T follicular helper cell (primary cell): ENCODE measurements around the gene SRGAP1.
"Not testable (repeated sequence)": the region's sequence is repeated elsewhere in the genome, so short reads cannot be mapped to it uniquely, and the experiment has no call there.

Experiments used
- DNase-seq: peaks from one replicate; pipeline ENCODE4 v3.0.0-alpha.2; 2020; ENCODE audit warnings: low read depth

The SRGAP1 gene

DNA sequence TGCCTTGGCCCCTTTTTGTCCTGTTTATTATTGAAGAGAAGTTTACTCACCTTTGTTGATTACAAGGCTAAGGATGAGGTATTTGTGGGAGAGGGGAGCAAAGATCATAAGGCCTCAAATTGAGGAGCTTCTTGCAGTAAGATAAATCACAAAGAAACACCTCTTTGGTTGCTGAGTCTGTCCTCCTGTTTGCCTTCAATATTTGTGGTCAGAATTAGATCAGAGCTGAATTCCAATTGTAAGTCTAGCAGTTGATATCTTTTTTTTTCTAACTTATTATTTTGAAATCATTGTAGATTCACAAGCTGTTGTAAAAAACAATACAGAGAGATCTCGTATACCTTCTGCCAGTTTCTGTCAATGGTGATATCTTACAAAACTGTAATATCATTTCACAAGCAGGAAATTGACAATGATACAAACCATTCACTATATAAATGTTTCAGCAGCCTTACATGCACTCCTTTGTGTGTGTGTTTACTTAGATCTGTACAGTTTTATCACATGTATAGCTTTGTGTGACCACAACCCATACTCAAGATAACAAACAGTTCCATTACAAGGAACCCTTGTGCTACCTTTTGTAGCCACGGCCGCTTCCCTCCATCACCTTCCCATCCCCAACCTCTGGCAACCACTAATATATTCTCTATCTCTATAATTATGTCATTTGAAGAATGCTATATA lies 280.2 kb downstream of the SRGAP1 start:
- no peak for DNase-seq

DNA sequence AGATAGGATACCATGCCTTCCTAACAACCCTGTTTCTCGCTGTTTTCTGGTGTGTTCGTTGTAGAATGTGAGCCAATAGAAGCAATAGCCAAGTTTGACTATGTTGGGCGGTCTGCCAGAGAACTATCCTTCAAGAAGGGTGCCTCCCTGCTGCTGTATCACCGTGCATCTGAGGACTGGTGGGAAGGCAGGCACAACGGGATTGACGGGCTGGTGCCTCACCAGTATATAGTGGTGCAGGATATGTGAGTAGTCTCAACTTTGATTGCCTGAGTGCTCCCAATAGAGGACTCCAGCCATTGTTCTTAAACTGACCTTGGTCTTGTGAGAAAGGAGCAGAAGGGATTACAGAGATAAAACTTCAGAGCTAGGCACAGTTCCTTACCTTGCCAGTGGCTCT lies 281.4 kb downstream of the SRGAP1 start:
- DNase-seq: no peak

DNA sequence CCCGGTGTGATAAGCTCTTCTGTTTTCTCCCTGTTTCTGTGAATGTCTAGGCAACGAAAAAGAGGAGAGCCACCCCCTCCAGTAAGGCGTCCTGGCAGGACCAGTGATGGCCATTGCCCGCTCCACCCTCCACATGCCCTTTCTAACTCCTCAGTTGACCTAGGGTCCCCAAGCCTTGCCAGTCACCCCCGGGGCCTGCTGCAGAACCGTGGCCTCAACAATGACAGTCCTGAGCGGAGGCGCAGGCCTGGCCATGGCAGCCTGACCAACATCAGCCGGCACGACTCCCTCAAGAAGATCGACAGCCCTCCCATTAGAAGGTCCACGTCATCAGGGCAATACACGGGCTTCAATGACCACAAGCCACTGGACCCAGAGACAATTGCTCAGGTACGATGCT lies 283.3 kb downstream of the SRGAP1 start:
- DNase-seq: no peak

DNA sequence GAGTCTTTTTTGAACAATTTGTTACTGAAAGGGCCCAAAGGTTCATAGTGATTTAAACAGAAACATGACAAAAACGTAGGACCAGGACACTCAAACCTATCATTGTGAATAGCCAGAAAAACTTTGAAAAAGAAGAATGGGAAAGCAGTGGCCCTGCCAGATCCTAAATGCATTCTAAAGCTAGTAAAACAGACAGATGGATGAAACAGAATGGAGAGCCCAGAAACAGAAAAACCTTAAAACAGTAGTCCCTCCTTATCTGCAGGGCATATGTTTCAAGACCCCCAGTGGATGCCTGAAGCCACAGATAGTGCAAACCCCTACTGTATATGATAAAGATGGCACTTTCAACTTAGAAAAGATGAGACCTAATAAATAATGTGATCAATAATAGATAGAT lies 283.9 kb downstream of the SRGAP1 start:
- no peak for DNase-seq

DNA sequence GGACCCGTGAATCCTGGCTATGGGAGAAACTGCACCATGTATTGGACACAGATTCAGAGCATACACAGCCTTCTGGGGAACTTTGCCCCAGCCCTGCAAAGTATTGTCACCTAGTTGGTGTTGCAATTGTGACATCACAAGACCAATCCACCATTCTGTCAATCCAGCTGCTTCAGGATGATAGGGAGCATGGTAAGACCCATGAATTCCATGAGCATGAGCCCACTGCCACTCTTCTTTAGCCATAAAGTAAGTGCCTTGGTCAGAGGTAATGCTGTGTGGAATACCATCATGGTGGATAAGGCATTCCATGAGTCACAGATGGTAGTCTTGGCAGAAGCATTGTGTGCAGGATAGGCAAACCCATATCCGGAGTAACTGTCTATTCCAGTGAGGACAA lies 286.0 kb downstream of the SRGAP1 start:
- DNase-seq: not testable (repeated sequence)

DNA sequence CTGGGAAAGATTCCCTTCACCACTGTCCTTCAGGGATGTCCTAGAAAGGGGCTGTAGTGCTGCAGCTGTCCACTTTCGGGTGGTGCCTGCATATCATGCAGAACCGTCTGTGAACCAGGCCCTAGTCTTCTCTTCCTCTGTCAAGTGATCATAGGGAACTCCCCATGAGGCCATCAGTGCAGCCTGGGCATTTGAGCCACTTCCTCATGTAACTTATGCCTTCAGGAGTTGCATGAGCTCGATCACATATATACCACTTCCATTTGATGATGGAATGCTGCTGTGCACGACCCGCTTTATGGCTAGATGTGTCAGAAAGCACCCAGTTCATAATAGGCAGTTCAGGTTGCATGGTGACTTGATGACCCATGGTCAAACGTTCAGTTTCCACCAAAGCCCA lies 287.0 kb downstream of the SRGAP1 start:
- not testable (repeated sequence) for DNase-seq

DNA sequence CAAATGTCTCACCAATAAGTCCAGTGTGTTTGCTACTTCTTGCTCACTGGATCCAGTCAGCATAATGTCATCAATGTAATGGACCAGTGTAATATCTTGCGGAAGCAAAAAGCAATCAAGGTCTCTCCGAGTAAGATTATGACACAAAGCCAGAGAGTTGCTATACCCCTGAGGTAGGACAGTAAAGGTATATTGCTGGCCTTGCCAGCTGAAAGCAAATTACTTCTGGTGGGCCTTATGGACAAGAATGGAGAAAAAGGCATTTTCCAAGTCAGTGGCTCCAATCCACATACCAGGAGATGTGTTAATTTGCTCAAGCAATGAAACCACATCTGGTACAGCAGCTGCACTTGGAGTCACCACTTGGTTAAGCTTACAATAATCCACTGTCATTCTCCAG lies 288.2 kb downstream of the SRGAP1 start:
- DNase-seq: not testable (repeated sequence)

DNA sequence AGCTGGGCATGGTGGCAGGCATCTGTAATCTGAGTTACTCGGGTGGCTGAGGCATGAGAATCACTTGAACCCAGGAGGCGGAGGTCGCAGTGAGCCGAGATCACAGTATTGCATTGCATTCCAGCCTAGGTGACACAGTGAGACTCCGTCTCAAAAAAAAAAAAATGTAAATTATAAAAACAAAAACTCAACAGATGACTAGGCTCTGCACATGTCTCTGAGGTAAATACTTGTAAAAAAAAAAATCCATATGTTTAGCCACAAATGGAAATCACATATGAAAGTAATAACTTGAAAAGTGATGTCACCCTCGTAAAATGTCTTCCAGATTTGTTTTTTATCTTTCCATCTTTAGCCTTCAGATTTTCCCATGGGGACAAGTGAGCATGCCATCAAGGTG lies 292.6 kb downstream of the SRGAP1 start:
- DNase-seq: no peak

DNA sequence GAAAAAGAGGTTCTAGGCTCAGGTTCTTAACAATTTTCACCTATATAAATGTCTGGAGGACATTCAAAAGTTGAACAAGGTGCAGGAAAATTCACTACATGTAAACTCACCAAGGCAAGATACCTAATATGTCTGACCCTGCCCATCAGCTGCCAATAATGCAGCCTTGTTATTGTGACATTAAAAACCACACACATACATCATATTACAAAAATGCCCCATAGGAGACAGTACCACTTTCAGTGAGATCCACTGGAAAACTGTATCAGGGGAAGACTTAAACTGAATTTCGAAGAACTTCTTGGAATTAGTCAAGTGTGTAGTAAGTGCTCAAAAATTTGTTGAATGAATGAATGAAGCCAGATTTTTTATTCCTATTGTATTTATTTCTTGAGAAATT lies 294.5 kb downstream of the SRGAP1 start:
- DNase-seq: no peak

DNA sequence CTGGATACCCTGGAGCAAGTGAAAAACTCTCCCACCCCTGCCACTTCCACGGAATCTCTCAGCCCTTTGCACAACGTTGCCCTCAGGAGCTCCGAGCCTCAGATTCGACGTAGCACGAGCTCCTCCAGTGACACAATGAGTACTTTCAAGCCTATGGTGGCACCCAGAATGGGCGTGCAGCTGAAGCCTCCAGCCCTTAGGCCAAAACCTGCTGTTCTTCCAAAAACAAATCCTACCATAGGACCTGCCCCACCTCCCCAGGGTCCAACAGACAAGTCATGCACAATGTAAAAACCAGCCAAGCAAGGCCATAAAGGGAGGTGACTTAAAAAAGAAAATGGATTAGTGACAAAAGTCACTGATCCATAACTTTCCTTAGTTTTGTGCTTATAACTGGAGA lies 297.9 kb downstream of the SRGAP1 start:
- DNase-seq: no peak

DNA sequence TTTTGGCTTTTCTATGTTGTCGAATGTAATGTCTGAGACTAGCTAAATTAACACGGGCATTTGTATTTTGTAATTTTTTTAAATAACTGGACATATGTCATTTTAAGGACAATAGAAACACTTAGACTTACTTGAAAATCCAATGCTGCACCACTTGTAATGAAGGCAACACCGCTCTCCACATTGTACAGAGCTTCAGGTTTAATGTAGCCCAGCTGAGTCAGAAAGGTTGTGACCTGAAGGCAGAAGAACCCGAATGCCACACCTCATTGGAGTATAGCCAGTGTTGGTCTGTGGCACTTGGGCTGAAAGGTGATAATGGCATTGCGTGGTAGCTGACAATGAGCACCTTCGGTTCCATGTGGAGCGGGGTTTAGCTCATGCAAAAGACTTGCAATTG lies 298.3 kb downstream of the SRGAP1 start:
- DNase-seq: no peak

DNA sequence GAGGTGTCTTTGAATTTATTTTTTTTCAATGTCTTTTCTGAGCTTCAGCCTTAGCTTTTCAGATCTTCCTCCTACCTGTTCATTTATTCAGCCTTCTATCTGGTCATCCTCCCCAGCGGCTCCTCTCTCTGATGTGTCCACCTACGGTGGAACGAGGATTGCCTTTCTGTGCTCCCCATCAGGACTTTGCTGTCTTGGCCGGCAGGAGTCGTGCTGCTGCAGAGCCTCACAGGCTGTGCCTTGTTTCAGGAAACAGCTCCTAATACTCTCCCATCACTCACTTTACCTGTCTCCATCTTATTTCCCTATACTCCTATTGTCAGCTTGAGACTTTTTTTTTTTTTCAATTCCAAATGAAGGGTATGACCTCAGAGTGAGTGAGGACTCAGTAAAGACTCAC lies 300.7 kb downstream of the SRGAP1 start:
- DNase-seq: no peak

DNA sequence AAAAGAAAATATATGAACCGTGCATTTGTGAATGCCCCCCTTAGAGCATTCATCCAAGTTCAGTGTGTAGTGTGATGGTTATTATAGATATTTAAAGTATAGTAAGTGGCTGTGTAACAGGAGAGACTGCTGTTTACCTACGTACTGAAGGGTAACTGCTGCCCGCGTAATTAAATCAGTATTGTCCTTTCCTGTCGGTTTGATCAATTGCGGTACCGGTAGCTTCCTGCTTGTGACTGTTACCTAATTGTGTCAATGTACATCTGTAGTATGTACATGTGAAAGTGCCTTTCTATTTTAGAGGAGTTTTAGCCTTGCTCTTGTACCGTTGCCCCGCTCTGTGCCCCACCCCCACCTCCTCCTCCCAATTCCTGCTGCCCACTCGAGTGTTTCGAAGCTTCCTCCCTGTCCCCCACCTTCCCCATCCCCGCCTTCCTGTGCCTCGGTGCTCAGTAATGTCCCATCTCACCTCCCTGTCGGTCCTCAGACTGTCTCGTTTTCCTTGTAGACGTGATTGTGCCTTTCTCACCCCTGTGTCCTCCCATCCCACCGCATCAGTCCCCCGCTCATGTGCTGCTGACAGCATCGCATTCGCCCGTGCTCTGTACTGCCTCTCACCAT lies 302.6 kb downstream of the SRGAP1 start:
- no peak for DNase-seq

DNA sequence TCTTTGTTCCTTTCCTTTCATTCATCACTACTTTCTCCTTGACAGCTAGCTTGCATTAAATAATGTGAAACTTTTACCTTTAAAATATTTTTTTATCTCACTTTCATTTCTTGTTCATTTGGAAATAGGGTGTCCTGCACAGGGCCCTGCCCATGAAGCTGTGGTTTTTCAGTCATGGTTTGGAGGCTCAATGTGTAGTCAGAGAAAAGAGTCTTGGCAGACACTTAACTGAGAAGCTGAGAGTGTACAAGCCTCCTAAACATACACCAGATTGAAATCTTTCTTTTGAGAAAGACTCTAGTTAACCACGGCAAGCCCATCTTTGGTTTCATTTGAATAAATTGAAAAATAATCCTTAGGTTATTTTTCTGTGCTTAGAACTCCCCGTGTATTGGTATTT lies 303.4 kb downstream of the SRGAP1 start:
- no peak for DNase-seq

DNA sequence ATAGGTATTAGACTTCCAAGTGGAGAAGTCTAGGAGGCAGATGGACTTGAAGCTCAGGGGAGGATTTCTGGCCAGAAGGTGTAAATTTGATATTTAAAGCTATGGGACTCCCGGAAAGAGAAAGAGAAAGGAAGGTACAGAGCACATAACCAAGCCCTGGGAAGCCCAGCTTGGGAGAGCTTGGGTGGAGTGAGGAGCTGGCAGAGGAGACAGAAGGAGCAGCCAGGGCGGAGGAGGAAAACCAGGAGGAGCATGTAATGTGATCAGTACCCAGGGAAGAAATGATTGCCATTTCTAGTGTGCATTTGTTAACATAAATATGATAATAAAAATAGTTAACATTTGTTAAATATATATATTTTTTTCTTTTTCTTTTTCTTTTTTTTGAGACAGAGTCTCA lies 310.2 kb downstream of the SRGAP1 start:
- no peak for DNase-seq

DNA sequence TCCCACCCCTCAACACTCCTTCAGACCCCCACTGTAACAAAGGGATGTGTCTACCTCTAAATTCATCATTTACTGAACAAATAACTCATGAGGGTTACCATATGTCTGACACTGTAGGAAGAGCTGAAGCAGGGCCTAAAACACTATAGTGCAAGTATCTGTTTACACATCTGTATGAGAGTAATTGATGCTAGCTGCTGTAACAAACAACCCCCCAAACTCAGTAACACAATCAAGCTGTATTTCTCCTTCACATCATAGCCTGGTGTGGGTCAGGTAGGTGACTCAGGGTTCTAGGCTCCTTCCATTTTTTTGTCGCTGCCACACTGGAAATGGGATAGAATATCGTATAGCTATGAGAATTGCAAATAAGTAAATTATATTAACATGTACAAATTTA lies 312.6 kb downstream of the SRGAP1 start:
- DNase-seq: no peak

DNA sequence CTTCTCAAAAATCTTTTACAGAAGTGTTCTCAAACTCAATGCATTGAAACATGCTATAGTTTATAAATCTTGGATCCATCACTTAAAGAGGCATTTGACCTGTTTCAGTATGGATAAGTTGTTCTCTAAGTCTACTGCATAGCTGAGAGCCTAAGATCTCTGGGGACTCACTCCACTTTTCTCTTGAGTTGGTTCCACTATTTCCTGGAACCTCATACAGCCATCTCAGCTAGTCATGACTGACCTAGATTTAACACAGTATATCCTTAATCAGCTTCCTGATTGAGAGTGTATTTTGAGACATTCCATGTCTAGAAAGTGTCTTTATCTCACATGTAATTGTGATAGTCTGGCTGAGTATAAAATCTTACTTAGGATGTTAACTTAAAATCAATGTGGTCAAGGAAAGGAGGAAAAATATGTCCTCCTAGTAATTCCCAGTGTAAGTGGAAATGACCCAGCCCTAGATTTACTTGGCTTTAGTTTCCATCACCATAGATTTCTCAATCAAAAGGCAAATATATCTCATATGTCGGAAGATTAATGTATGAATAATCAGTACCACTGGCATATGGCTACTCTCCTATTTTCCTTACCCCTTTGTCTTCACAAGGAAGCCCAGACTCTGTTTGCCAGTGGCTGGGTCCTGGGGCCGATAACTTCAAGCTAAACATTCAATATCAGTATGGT lies 315.7 kb downstream of the SRGAP1 start:
- DNase-seq: no peak

DNA sequence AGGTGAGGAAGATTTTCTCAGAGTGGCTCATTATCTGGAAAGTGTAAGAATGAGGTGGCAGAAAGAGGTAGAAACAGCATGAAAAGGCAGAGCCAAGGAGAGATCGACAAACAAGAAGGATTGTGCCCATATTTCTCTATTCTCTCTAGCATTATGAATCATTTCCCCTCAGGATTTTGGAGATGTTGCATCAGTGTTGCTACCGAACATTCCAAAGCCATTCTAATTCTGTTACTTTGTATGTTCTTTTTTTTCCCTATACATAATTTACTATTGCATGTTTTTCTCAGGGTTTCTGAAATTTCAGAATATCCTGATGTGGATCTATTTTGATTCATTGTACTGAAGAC lies 316.2 kb downstream of the SRGAP1 start:
- no peak for DNase-seq

DNA sequence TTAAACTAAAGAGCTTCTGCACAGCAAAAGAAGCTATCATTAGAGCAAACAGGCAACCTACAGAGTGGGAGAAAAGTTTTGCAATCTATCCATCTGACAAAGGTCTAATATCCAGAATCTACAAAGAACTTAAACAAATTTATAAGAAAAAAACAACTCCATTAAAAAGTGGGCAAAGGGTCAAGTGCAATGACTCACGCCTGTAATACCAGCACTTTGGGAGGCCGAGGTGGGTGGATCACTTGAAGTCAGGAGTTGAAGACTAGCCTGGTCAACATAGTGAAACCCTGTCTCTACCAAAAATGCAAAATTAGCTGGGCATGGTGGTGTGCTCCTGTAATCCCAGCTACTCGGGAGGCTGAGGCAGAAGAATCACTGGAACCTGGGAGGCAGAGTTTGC lies 322.1 kb downstream of the SRGAP1 start:
- DNase-seq: not testable (repeated sequence)

DNA sequence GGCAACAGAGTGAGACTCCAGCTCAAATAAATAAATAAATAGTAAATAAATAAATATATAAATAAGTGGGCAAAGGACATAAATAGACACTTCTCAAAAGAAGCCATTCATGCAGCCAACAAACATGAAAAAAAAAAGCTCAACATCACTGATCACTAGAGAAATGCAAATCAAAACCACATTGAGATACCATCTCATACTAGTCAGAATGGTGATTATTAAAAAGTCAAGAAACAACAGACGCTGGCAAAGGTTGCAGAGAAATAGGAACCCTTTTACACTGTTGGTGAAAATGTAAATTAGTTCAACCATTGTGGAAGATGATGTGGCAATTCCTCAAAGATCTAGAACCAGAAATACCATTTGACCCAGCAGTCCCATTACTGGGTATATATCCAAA lies 322.5 kb downstream of the SRGAP1 start:
- not testable (repeated sequence) for DNase-seq

DNA sequence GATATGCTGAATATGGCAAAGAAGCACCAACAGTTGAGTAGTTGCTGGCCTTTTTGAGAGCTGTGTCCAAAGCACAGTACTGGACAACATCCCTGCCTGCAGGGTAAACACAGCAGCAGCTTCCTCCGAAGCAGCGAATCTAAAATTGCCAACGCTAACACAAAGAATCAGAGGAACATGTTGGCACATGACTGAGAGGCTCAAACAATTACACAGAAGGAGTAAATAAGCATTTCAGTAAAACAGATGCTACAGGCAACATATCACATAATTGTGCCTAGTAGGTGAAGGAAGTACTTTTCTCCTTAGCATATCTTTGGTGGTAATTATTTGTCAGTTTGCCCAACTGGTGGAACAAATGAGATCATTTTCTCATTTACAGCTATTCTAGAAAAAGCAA lies 325.5 kb downstream of the SRGAP1 start:
- DNase-seq: no peak

DNA sequence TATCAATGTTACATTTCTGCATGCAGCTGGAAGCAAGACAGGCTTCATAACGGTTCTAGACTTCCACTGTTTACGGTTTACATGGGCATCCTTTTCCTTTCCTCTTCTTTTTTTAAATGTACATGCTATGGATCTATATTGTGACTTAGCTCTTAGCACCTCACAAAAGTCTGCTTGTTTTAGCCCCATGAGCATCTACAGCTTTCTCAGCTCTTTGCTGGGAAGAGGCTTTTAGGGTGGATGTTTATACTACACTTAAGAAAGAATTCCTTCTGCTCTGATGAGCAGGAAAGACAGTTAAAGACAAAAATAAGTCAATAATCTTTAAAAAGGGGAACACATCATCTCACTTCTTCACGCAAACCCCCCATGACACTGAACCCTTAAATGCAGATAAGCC lies 326.2 kb downstream of the SRGAP1 start:
- no peak for DNase-seq

DNA sequence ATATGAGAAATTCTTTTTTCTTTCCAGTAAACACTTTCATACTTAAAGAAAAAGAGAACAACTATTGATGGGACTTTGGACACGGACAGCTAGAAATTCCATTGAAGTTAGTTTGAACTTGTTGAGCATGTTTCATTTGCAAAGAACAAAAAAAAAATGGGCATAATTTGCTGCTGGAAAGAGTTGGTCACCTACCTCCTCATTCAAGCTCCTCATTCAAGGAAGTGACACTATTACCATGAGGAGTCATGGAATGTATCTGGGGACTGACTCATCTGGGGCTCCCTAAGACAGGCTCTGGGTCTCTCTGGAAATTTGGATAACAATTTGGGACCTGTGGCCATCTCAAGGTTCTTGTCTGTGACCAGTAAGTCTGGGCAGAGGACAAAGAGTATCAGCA lies 327.2 kb downstream of the SRGAP1 start:
- DNase-seq: no peak
